Suprapubic skin (tissue), 4 donors: ENCODE data around the gene ARHGAP1.

Experiments used
- EP300 ChIP-seq: sonication (generic); formaldehyde crosslinking; IDR thresholded peaks from one replicate; pipeline ENCODE4 v1.6.1; 2017; ENCODE audit warnings: antibody characterized with exemption
- POLR2AphosphoS5 ChIP-seq, 3 donors: sonication (generic); formaldehyde crosslinking; IDR thresholded peaks; one replicate each; pipeline ENCODE4 v1.6.1; 2017; ENCODE audit warnings: antibody characterized with exemption in 3 of 3
- TF ChIP-seq, protein P1 (sequence below), 2 donors: fragments of 200-600 bp in 1 of 2; fragments of 450-650 bp in 1 of 2; sonication (generic) in 1 of 2; IDR thresholded peaks; one replicate each; pipeline ENCODE4 v1.5.1; 2016 to 2019; ENCODE audit warnings: antibody characterized with exemption in 2 of 2, mild to moderate bottlenecking in 1 of 2, moderate library complexity in 1 of 2

DNA sequence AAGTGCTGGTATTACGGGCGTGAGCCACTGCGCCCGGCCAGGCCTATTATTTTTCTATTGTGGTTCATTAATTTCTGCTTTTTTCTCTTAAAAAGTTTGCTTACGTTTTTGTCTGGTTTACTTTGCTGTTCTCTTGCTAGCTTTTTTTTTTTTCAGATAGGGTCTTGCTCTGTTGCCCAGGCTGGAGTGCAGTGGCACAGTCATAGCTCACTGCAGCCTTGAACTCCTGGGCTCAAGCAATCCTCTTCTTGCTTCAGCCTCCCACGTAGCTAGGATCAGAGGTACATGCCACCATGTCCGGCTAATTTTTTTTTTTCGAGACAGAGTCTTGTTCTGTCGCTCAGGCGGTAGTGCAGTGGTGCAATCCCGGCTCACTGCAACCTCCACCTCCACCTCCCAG lies 37.3 kb upstream of the ARHGAP1 start:
- TF ChIP-seq POLR2AphosphoS5 (IDR thresholded peaks at IDR 0.05) (no peak), EP300 (no peak)
- TF ChIP-seq, protein P1, sequence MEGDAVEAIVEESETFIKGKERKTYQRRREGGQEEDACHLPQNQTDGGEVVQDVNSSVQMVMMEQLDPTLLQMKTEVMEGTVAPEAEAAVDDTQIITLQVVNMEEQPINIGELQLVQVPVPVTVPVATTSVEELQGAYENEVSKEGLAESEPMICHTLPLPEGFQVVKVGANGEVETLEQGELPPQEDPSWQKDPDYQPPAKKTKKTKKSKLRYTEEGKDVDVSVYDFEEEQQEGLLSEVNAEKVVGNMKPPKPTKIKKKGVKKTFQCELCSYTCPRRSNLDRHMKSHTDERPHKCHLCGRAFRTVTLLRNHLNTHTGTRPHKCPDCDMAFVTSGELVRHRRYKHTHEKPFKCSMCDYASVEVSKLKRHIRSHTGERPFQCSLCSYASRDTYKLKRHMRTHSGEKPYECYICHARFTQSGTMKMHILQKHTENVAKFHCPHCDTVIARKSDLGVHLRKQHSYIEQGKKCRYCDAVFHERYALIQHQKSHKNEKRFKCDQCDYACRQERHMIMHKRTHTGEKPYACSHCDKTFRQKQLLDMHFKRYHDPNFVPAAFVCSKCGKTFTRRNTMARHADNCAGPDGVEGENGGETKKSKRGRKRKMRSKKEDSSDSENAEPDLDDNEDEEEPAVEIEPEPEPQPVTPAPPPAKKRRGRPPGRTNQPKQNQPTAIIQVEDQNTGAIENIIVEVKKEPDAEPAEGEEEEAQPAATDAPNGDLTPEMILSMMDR (IDR thresholded peaks at IDR 0.05) = no peak
